Adrenal gland (tissue), 5 donors: ENCODE data around the gene TRAF4.

Experiments
- CTCF ChIP-seq, 6 experiments: fragments of 450-650 bp in 4 of 6; fragments of 200-600 bp in 2 of 6; sonication (generic) in 1 of 6; IDR thresholded peaks; 1 replicate in 5 of 6; 2 replicates in 1 of 6; pipeline versions ENCODE4 v1.5.1 to v1.8.0; 2016 to 2021; ENCODE audit warnings: antibody characterized with exemption in 6 of 6, mild to moderate bottlenecking in 2 of 6, moderate library complexity in 1 of 6
- POLR2A ChIP-seq, 2 donors: fragments of 450-650 bp; IDR thresholded peaks; one replicate each; pipeline ENCODE4 v1.6.1; 2017; ENCODE audit warnings: antibody characterized with exemption in 2 of 2, mild to moderate bottlenecking in 2 of 2, moderate library complexity in 1 of 2
- donor health status: DM: no; HTN: no; CAD: no.

DNA sequence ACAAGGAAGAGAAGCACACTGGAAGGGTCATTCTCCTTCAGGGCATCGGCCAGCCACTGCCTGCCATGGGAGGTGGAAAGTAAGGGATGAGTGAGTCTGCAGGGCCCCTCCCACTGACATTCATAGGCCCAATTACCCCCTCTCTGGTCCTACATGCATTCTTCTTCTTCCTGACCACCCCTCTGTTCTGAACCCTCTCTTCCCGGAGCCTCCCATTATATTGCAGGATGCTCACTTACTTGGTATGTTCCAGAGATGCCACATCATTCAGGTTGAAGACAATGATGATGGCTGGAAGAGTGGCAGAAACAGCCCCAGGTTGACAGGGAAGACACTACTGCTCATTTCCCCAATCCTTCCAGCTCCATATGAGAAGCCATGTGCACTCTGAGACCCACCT, 28.6 kb upstream of the TRAF4 start:
- no peak for TF ChIP-seq CTCF (IDR thresholded peaks at IDR 0.05)
- TF ChIP-seq POLR2A (IDR thresholded peaks at IDR 0.05), result no peak
